Ishikawa (cell line): ENCODE data around the gene BUD13.

Experiments used
- CEBPB ChIP-seq: IDR thresholded peaks from 2 replicates; pipeline ENCODE4 v1.6.1; 2012
- CREB1 ChIP-seq: IDR thresholded peaks from 2 replicates; pipeline ENCODE4 v1.6.1; 2012; ENCODE audit warnings: low read depth
- EGR1 ChIP-seq: IDR thresholded peaks from 2 replicates; pipeline ENCODE4 v1.6.1; 2012
- EP300 ChIP-seq: IDR thresholded peaks from 2 replicates; pipeline ENCODE4 v1.6.1; 2012; ENCODE audit warnings: borderline replicate concordance
- FOXM1 ChIP-seq: IDR thresholded peaks from 2 replicates; pipeline ENCODE4 v1.6.1; 2012; ENCODE audit warnings: low read depth, borderline replicate concordance
- MAX ChIP-seq: IDR thresholded peaks from 2 replicates; pipeline ENCODE4 v1.6.1; 2012
- NFIC ChIP-seq: IDR thresholded peaks from 2 replicates; pipeline ENCODE4 v1.6.1; 2012
- RAD21 ChIP-seq: IDR thresholded peaks from 2 replicates; pipeline ENCODE4 v1.6.1; 2012; ENCODE audit warnings: low read depth
- REST ChIP-seq: IDR thresholded peaks from 2 replicates; pipeline ENCODE4 v1.6.1; 2012; ENCODE audit warnings: low read depth, mild to moderate bottlenecking
- TAF1 ChIP-seq: IDR thresholded peaks from 2 replicates; pipeline ENCODE4 v1.6.1; 2012; ENCODE audit warnings: low read depth, mild to moderate bottlenecking
- TCF12 ChIP-seq: IDR thresholded peaks from 2 replicates; pipeline ENCODE4 v1.6.1; 2012; ENCODE audit warnings: low read depth
- TEAD4 ChIP-seq: IDR thresholded peaks from 2 replicates; pipeline ENCODE4 v1.6.1; 2012
- USF1 ChIP-seq: IDR thresholded peaks from 2 replicates; pipeline ENCODE4 v1.6.1; 2012
- YY1 ChIP-seq: IDR thresholded peaks from 2 replicates; pipeline ENCODE4 v1.6.1; 2012; ENCODE audit warnings: low read depth
- ZBTB7A ChIP-seq: IDR thresholded peaks from 2 replicates; pipeline ENCODE4 v1.6.1; 2012; ENCODE audit warnings: low read depth

BUD13 gene

GRCh38 chr11:116718955-116719501 lies 53.8 kb downstream of the BUD13 start:
- no peak for TF ChIP-seq CEBPB
- TF ChIP-seq RAD21 = no peak
- no peak for TF ChIP-seq FOXM1
- TF ChIP-seq NFIC = no peak
- no peak for TF ChIP-seq MAX
- no peak for TF ChIP-seq TAF1
- TF ChIP-seq TCF12 = no peak
- TF ChIP-seq CREB1 = no peak
- TF ChIP-seq YY1 = no peak
- TF ChIP-seq USF1 = no peak
- TF ChIP-seq EGR1 = no peak
- TF ChIP-seq TEAD4 = no peak
- no peak for TF ChIP-seq ZBTB7A

GRCh38 chr11:116716621-116717020 lies 56.2 kb downstream of the BUD13 start:
- no peak for TF ChIP-seq CEBPB
- TF ChIP-seq ZBTB7A = no peak
- TF ChIP-seq TEAD4 = no peak
- TF ChIP-seq EGR1 = no peak
- no peak for TF ChIP-seq CREB1
- no peak for TF ChIP-seq USF1
- TF ChIP-seq MAX = no peak
- TF ChIP-seq YY1 = no peak
- TF ChIP-seq NFIC = no peak
- no peak for TF ChIP-seq EP300
- TF ChIP-seq TAF1 = no peak
- TF ChIP-seq RAD21 = no peak
- no peak for TF ChIP-seq FOXM1
- no peak for TF ChIP-seq TCF12
- TF ChIP-seq REST = no peak

- TF ChIP-seq TCF12 (no peak), USF1 (no peak), FOXM1 (no peak), YY1 (no peak)
Observed at GRCh38 chr11:116715383-116715782, 57.4 kb downstream of the BUD13 start.

GRCh38 chr11:116714902-116715301 lies 57.9 kb downstream of the BUD13 start:
- TF ChIP-seq YY1 (no peak), TEAD4 (no peak), TCF12 (no peak), CREB1 (no peak), ZBTB7A (no peak), MAX (no peak), EP300 (no peak), RAD21 (no peak), USF1 (no peak), EGR1 (no peak), FOXM1 (no peak), NFIC (no peak), CEBPB (no peak), TAF1 (no peak), REST (no peak)

GRCh38 chr11:116712428-116712827 lies 60.4 kb downstream of the BUD13 start:
- TF ChIP-seq NFIC (no peak), CEBPB (no peak), FOXM1 (no peak), YY1 (no peak), USF1 (no peak), ZBTB7A (no peak), RAD21 (no peak), TCF12 (no peak), CREB1 (no peak)
